GM18907 (cell line): ENCODE results near the gene COMMD1.
"Not testable (repeated sequence)": the region's sequence is repeated elsewhere in the genome, so short reads cannot be mapped to it uniquely, and the experiment has no call there.

Experiments
- ATAC-seq: cut with Tn5 transposase; IDR thresholded peaks from one replicate; pipeline ENCODE4 v1.9.1; 2021; ENCODE audit warnings: mild to moderate bottlenecking, moderate library complexity; ENCODE audit not compliant: unreplicated experiment

Gene COMMD1

GRCh38 chr2:61905372-61906185 lies at the start of gene COMMD1:
Gene COMMD1, plus strand, starts transcription at chr2:61905674. Its CDS starts 5 bp downstream, at chr2:61905679.
- ATAC-seq: peak; percentile 98

GRCh38 chr2:61857224-61857623 lies 48.2 kb upstream of the COMMD1 start:
- ATAC-seq: no peak

DNA sequence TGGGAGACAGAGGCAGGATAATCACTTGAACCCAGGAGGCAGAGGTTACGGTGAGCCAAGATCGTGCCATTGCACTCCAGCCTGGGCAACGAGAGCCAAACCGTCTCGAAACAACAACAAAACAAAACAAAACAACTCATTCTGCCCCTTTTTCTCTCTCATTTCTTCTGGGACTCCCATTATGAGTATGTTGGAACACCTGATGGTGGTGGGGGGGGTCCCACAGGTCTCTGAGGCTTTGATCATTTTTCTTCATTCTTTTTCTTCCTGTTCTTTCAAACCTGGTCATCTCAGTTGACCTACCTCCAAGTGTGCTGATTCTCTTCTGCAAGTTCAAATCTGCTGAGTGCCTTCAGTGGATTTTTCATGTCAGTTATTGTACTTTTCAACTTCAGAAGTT lies 43.4 kb upstream of the COMMD1 start:
- ATAC-seq: no peak

DNA sequence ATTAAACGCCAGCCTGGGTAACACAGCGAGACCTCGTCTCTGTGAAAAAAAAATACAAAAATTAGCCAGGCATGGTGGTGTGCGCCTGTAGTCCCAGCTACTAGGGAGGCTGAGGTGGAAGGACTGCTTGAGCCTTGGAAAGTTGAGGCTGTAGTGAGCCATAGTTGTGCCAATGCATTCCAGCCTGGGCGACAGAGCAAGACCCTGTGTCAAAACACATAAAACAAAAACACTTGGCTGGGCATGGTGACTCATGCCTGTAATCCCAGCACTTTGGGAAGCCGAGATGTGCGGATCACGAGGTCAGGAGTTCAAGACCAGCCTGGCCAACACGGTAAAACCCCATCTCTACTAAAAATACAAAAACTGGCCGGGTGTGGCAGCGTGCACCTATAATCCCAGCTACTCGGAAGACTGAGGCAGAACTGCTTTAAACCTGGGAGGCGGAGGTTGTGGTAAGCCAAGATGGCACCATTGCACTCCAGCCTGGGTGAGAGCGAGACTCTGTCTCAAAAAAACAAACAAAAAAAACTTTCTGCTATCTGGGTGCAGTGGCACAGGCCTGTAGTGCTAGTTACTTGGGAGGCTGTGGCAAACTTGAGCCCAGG lies 38.9 kb upstream of the COMMD1 start:
- ATAC-seq: not testable (repeated sequence)

- ATAC-seq: no peak
Measured at GRCh38 chr2:61876400-61876799, 29.1 kb upstream of the COMMD1 start.

DNA sequence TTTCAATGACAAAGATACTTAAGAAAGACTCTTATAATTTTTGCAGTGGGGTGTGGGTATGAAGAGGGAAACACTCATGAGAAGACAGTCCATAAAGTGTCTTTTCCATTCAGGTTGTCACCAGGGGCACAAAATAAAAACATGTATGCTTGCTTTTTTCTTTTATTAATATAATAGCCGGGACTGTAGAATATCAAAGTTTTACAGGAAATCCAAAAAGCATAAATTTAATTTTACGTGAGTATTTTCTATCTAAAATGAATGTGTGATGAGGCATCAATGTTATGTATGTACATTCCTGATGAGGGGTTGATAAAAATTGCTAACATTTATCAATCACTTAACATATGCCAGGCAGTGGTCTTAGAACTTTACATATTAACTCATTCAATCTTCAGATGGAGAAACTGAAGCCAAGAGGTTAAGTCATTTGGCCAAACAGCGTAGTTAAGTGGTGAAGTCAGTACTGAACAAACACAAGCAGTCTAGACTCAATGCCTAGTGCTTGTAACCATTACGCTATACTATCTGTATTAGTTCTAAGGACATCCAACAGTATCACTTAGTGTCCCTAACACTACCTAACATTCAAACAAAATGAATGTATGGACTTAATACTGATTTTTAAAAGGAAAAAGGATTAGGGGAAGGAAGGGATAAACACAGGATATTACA lies 27.8 kb upstream of the COMMD1 start:
- ATAC-seq: no peak

GRCh38 chr2:61878761-61879160 lies 26.7 kb upstream of the COMMD1 start:
- no peak for ATAC-seq

DNA sequence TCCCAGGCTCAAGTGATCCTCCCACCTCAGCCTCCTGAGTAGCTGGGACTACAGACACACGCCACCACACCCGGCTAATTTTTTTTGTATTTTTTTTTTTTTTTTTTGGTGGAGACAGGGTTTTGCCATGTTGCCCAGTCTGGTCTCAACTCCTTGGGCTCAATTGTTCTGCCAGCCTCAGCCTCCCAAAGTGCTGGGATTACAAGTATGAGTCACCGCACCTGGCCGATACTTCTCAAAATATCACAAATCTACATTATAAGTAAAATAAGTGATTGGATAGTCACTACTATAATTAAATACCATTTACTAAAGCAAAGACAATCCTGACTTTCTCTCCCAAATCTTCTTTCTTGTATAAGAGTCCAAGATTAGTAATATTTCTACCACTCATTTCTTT lies 26.1 kb upstream of the COMMD1 start:
- ATAC-seq: not testable (repeated sequence)

DNA sequence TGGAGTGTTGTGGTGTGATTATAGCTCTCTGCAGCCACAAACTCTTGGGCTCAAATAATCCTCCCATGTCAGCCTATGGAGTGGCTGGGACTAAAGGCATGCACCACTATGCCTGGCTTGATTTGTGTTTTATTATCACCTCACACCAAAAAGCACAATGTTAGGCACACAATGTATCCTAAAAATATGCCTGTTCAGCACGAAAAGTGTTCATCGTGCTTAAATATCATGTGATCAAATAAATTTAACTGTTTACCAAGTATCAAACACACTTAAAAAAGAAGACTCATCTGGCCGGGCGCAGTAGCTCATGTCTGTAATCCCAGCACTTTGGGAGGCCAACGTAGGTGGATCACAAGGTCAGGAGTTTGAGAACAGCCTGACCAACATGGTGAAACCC lies 22.6 kb upstream of the COMMD1 start:
- ATAC-seq: no peak

GRCh38 chr2:61885896-61886603 lies 19.4 kb upstream of the COMMD1 start:
- no peak for ATAC-seq

GRCh38 chr2:61887717-61888266 lies 17.7 kb upstream of the COMMD1 start:
- no peak for ATAC-seq

GRCh38 chr2:61888267-61889055 lies 17.0 kb upstream of the COMMD1 start, which contains the start of gene CCT4:
Gene CCT4, minus strand, starts transcription at chr2:61888656. Its CDS starts 149 bp downstream, at chr2:61888507.
- peak; percentile 82 for ATAC-seq

DNA sequence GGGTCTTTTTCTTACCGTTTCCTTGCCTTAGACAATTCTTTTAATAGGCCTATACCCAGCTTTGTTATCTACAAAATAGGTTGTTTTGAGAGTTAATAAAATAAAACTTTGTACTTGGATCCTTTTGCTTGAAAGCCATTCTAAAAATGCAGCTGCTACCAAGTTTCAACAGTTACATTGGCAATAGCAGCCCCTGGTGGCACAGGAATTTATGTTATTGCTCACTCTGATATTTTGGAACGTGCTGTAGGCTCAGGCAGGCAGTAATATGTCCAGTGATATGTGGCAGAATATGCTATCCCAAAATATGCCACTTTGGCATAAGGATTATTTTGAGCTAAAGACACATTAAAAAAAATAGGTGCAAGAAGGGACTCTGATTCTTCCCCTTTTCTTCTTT lies 6.7 kb upstream of the COMMD1 start:
- ATAC-seq: no peak

DNA sequence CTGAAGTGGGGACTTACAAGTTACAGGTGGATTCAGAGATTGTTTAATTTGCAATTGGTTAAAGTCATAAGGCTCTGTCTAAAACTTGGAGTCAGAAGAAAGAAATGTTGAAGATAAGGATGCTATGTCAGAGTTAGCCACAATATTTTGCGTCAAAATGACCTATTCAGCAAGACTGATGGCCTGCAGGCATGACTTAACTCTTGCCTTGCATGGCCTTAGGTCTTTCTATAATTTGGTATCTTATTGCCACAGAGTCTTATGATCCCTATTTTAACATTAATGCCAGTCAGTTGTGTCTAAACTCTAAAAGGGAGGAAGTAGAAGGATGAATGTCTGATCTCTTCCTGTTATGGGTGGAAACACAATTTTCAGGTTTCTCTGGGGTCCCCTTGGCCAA lies 5.2 kb upstream of the COMMD1 start:
- no peak for ATAC-seq

DNA sequence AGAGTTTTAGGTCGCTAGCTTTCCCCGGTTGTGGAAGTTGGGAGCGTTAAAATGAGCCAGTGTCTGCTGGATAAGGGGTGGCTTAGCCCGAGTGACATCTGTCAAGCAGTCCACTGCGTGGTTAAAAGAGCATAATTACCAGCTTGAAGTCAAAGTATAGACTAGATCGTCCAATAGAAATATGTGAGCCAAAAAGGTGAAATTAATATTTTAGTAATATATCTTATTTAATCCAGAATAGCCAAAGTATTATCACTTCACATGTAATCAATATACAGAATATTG lies 654 bp downstream of the COMMD1 start:
- no peak for ATAC-seq

DNA sequence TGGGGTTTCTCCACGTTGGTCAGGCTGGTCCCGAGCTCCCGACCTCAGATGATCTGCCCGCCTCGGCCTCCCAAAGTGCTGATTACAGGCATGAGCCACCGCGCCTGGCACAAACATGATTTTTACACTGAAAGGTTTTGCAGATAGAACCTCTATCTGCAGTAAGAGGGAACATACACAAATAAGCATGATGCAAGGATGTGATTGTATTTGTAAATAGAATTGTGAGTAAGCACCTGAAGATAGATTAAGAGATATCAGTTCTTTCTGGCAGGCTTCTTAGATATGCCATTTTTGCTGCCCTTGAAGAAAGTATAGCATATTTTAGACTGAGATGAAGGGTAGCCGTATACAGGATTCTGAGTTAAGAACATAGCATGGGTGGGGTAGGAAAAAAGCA lies 3.6 kb downstream of the COMMD1 start:
- ATAC-seq: no peak

DNA sequence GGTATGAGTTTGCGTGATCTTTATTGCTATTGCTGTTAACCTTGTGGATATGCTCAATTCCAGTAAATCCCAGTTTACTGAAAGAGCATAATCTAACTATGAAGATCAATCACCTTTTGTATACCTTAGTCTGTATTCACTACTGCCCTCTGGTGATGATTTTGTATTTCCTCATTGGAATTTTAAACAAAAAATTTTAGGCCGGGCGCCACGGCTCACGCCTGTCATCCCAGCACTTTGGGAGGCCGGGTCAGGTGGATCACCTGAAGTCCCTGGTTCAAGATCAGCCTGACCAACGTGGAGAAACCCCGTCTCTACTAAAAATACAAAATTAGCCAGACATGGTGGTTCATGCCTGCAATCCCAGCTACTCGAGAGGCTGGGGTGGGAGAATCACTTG lies 5.1 kb downstream of the COMMD1 start:
- no peak for ATAC-seq

DNA sequence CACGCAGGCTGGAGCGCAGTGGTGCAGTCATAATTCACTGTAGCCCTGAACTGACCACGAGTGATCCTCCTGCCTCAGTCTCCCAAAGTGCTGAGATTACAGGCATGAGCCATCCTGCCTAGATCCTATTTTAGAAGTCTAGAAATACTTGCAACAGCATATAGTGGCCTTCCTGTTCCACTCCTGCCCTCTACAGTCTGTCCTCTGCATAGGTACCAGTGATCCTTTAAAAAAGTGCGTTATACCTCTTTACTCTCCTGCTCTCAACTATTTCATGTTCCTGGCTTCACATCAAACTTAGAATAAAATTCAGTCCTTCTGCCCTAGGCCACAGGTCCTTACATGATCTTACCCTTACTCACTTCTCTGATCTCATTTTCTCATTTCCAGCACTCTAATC lies 6.0 kb downstream of the COMMD1 start:
- ATAC-seq: no peak

DNA sequence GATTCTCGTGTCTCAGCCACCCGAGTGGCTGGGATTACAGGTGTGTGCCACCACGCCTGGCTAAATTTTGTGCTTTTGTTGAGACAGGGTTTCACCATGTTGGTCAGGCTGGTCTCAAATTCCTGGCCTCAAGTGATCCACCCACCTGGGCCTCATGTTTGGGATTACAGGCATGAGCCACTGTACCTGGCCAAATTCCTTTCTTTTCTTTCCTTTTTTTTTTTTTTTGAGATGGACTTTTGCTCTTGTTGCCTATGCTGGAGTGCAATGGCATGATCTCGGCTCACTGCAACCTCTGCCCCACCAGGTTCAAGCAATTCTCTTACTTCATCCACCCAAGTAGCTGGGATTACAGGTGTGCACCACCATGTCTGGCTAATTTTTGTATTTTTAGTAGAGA lies 9.3 kb downstream of the COMMD1 start:
- ATAC-seq: not testable (repeated sequence)

DNA sequence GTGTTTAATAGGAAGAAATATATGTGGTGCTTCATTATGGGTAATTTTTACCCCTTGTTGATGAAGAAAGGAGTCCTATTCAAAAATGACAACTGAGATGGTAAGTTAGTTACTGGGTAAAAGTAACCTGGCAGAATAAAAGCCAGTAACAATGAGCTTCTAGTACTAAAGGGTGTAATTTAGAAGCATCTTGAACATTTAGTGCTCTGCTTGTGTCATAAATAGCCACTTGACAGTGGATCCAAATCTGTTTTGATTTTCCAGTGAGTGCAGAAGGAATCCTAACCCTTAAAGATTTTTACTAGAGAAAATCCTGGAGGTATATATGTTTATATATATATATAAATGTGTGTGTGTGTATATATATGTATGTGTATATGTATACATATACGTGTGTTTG lies 15.1 kb downstream of the COMMD1 start:
- ATAC-seq: no peak
